Measurements from ENCODE around the gene TDRD5. TPM values are rescaled to one million over a fixed set of nuclear protein-coding genes. Genes with fewer than 3 reads are reported as not detected.

The TDRD5 gene, protein sequence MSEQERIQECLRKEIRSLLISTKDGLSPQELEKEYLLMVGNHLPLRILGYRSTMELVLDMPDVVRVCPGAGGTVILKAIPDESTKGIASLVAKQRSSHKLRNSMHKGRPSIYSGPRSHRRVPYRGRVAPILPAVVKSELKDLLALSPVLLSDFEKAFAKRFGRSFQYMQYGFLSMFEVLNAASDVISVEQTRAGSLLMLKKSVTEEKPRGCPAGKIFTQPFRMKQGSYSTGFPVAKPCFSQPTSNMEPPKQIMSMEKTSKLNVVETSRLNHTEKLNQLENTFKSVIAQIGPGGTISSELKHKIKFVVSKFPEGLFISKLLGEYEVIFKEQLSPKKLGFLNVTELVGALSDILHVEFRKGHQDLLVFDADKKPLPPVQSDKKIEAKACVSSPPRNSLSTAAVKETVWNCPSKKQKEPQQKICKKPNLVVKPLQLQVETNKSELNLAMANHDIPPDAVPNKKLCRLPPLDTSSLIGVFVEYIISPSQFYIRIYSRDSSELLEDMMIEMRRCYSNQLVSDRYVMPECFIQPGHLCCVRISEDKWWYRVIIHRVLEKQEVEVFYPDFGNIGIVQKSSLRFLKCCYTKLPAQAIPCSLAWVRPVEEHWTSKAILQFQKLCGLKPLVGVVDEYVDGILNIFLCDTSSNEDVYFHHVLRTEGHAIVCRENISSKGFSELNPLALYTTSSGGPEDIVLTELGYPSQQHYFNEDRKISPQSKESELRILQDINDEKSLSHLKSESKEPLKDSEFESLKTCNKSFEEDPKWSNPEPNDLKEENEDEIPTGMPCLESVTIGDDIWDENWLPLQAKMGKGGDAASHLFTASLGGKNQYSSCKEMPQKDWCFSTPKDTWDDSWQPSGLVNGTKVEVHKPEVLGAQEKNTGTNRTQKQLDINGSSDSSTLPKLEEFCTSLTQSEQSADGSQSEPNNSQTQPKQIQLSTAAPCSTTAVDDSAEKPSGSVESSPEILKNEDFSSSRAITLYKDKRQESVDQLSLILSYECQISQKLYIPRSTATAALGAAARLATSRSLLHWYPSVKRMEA
- polyA plus RNA-seq (2012; ENCODE audit: low read depth, missing spikeins) = not detected

DNA sequence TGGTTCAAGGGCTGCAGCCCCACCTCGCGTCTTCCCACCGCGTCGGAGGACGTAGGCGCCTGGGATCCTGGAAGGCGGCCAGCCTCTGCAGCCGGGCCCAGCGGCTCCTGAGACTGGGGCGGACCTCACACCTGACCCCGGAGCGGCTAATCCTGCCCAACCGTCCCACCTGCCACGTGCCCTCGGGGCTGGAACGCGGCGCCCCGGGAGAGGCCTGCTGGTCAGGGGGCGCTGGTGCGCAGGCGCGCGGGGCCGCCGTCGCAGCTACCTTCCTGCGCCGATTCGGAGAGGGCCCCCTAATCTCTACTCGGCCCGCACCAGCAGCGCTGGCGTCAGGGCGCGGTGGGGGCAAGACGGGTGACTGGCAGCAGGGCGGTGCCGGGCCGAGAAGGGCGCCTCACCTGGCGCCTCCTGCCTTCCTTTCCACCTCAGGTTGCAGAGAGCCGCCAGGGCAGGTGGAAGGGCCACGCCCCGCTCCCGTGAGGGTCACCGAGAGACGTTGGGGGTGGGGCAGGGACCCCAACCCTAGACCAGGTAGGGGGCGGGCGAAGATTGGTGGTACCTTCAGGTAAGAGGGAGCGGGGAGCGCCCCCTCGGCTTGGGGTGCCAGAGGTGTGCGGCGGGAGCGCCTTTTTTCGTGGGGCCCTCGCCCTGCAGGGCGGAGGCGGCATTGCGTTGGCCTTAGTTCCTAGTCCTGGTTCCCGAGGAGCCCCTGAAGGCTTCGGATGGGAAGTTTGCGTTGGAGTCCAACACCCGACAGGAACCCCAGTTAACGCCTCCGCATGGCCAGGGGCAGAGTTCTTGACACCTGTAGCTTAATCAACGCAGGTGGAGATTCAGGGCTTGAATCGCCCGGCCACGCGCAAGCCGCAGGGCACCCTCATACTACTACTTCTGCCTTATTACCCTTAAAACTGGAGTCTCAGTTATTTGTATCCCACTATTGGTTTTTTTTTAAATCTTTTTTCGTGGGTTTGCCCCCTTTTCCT is at the start of gene TDRD5:
TSS of gene TDRD5 (plus strand) at position 241 of the 989 bp plus-strand sequence. CDS start 784 bp downstream, outside the sequence.
- FAIRE-seq = no peak
- TF ChIP-seq SPI1 (IDR thresholded peaks at IDR 0.05; ENCODE audit: low read depth, low read length) = no peak
- DNase-seq (ENCODE audit: insufficient read length, low spot score) = no peak

DNA sequence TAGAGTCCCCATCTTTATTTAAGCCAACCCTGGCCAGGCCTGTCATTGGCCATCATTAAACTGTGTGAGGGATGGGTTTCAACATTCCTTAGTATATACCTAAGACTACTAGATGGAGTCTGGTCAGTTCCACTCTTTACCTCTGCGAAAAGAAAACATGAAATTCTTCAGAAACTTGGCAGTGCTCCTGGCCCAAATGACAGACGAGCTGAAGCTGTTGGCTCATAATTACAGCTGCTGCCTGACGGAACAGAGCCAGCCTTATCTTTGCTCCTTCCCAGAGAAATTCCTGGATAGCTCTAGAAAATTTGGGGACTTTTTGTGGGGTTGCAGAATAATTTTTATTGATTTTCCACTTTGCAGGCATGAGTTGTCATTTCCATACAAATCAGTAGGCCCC is 46.3 kb upstream of the TDRD5 start:
- TF ChIP-seq POLR2A (IDR thresholded peaks at IDR 0.05; ENCODE audit: low read depth, low read length) = no peak
- no peak for TF ChIP-seq POU2F2 (IDR thresholded peaks at IDR 0.05; ENCODE audit: low read depth, low read length)
- TF ChIP-seq PAX5 (IDR thresholded peaks at IDR 0.05; ENCODE audit: insufficient read depth, low read length, severe bottlenecking) = no peak
- TF ChIP-seq TAF1 (IDR thresholded peaks at IDR 0.05; ENCODE audit: low read depth, low read length) = no peak
- TF ChIP-seq SPI1 (IDR thresholded peaks at IDR 0.05; ENCODE audit: low read depth, low read length) = no peak
- TF ChIP-seq POLR2AphosphoS5 (IDR thresholded peaks at IDR 0.05; ENCODE audit: low read depth, low read length) = no peak
- DNase-seq (ENCODE audit: insufficient read length, low spot score) (no peak), FAIRE-seq (no peak)

- FAIRE-seq (no peak), DNase-seq (ENCODE audit: insufficient read length, low spot score) (no peak)
Measured at GRCh38 chr1:179547021-179547535, 44.6 kb upstream of the TDRD5 start.

DNA sequence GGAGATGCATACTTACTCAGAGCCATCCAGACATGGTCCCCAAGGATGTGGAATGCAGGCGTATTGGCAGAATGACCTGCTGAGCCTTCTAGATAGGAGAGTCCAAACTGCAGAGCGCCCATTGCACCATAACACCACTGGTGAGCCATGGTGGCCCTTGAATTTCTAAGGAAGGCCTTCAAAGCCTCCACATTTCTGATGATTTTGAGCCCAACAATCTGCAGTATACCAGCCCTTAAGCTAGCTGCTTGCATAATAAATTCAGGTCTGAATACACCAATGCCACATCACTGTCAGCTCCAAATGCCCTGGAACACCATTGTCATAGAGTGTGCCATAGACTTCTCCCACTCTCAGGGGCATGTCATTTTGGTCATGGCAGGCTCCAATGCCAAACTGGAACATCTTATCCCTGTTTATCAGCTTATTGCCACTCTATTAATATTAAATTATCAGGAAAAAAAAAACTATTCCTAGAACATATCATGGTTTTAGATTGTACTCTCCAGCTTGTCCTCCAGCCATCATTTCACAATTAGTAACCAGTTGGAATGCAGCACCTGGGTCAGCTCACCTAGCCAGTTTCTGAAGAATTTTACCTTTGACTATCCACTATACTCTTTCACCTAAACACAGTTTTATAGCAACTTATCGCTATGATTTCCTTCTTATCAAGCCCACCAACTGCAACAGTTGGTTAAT is 42.8 kb upstream of the TDRD5 start:
- DNase-seq (ENCODE audit: insufficient read length, low spot score) (no peak), FAIRE-seq (no peak)
- TF ChIP-seq POLR2AphosphoS5 (IDR thresholded peaks at IDR 0.05; ENCODE audit: low read depth, low read length) (no peak), TAF1 (IDR thresholded peaks at IDR 0.05; ENCODE audit: low read depth, low read length) (no peak), POLR2A (IDR thresholded peaks at IDR 0.05; ENCODE audit: low read depth, low read length) (no peak), PAX5 (IDR thresholded peaks at IDR 0.05; ENCODE audit: insufficient read depth, low read length, severe bottlenecking) (no peak), POU2F2 (IDR thresholded peaks at IDR 0.05; ENCODE audit: low read depth, low read length) (no peak), SPI1 (IDR thresholded peaks at IDR 0.05; ENCODE audit: low read depth, low read length) (no peak)

More at GRCh38 chr1:179547021-179547535, 44.6 kb upstream of the TDRD5 start:
- TF ChIP-seq POLR2A (IDR thresholded peaks at IDR 0.05; ENCODE audit: low read depth, low read length) (no peak), TAF1 (IDR thresholded peaks at IDR 0.05; ENCODE audit: low read depth, low read length) (no peak), SPI1 (IDR thresholded peaks at IDR 0.05; ENCODE audit: low read depth, low read length) (no peak), POU2F2 (IDR thresholded peaks at IDR 0.05; ENCODE audit: low read depth, low read length) (no peak), POLR2AphosphoS5 (IDR thresholded peaks at IDR 0.05; ENCODE audit: low read depth, low read length) (no peak), PAX5 (IDR thresholded peaks at IDR 0.05; ENCODE audit: insufficient read depth, low read length, severe bottlenecking) (no peak)

- FAIRE-seq (no peak), DNase-seq (ENCODE audit: insufficient read length, low spot score) (no peak)
- TF ChIP-seq POU2F2 (IDR thresholded peaks at IDR 0.05; ENCODE audit: low read depth, low read length) (no peak), POLR2AphosphoS5 (IDR thresholded peaks at IDR 0.05; ENCODE audit: low read depth, low read length) (no peak), TAF1 (IDR thresholded peaks at IDR 0.05; ENCODE audit: low read depth, low read length) (no peak), SPI1 (IDR thresholded peaks at IDR 0.05; ENCODE audit: low read depth, low read length) (no peak), PAX5 (IDR thresholded peaks at IDR 0.05; ENCODE audit: insufficient read depth, low read length, severe bottlenecking) (no peak)
Measured at GRCh38 chr1:179549368-179549700, 42.3 kb upstream of the TDRD5 start.

DNA sequence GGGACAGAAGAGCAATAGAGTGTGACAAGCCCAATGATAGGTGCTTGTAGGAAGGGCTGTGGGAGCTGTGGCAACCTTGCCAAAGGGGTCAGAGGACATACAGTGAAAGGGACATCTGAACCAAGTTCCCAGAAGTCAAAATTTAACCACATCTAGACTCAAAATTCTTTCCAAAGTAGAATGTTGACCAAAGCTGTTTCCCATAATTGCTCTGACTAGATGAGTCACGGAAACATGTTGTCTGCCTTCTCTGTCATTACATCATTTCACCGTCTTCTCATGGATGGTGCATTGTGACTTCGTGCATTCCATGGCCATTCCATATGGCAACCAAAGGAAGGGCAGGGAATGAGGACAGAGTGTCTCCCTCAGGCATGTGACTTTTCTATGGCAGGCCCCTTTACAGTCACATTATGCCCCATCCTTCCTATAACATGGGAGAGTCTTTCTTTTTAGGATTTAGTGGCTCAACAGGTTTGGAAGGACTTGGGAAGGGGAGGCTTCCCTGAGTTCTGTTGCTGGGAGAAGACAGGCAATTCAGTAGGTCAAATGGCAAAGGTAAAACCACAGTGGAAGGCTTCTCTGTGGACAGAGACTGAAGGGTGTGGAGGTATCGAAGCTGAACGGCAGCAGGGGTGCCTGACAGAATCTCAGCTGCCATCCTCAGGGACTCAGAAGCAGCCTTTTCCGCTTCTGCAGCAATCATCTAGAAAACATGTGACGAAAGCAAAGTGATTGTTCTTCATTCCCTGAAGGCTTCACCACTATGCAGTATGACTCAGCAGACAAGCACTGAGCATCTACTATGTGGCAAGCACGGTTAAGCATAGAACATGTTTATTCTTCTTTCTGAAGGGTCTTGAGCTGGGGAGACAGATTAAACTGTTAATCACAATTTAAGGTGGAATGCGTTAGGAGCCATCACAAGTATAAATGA is 40.6 kb upstream of the TDRD5 start:
- FAIRE-seq (no peak), DNase-seq (ENCODE audit: insufficient read length, low spot score) (no peak)
- TF ChIP-seq TAF1 (IDR thresholded peaks at IDR 0.05; ENCODE audit: low read depth, low read length) = no peak
- TF ChIP-seq PAX5 (IDR thresholded peaks at IDR 0.05; ENCODE audit: insufficient read depth, low read length, severe bottlenecking) = no peak
- TF ChIP-seq POLR2A (IDR thresholded peaks at IDR 0.05; ENCODE audit: low read depth, low read length) = no peak
- no peak for TF ChIP-seq SPI1 (IDR thresholded peaks at IDR 0.05; ENCODE audit: low read depth, low read length)
- TF ChIP-seq POU2F2 (IDR thresholded peaks at IDR 0.05; ENCODE audit: low read depth, low read length) = no peak
- TF ChIP-seq POLR2AphosphoS5 (IDR thresholded peaks at IDR 0.05; ENCODE audit: low read depth, low read length) = no peak

DNA sequence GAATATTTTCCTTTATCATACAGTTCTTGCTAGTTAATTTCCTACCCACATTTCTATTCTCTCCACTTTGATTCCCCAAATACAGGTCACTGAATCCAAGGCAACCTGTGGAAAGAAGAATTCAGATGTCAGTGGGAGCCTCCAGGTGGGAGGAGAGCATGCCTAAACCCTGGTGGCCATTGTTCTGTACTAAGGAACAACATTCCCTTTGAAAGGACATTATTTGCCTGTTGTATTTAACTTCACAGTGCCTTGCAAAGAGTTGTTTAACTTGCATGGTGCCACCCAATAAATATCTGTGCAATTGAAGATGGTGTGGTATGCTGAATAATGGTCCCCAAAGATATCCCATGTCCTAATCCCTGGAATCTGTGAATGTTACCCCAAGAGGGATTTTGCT is 37.2 kb upstream of the TDRD5 start:
- DNase-seq (ENCODE audit: insufficient read length, low spot score) = no peak
- no peak for FAIRE-seq
- TF ChIP-seq PAX5 (IDR thresholded peaks at IDR 0.05; ENCODE audit: insufficient read depth, low read length, severe bottlenecking) (no peak), POLR2AphosphoS5 (IDR thresholded peaks at IDR 0.05; ENCODE audit: low read depth, low read length) (no peak), SPI1 (IDR thresholded peaks at IDR 0.05; ENCODE audit: low read depth, low read length) (no peak), POU2F2 (IDR thresholded peaks at IDR 0.05; ENCODE audit: low read depth, low read length) (no peak), TAF1 (IDR thresholded peaks at IDR 0.05; ENCODE audit: low read depth, low read length) (no peak), POLR2A (IDR thresholded peaks at IDR 0.05; ENCODE audit: low read depth, low read length) (no peak)
